Gastrocnemius medialis (tissue), 4 donors: ENCODE measurements around the gene CSNK1D.

ENCODE experiments used
- CTCF ChIP-seq, 5 experiments: fragments of 450-650 bp in 3 of 5; fragments of 200-600 bp in 2 of 5; sonication (generic) in 2 of 5; IDR thresholded peaks in 4 of 5; conservative IDR thresholded peaks in 1 of 5; 1 replicate in 4 of 5; 2 replicates in 1 of 5; pipeline ENCODE4 v1.5.1; 2016 to 2019; ENCODE audit warnings: antibody characterized with exemption in 5 of 5, mild to moderate bottlenecking in 3 of 5, moderate library complexity in 3 of 5
- POLR2A ChIP-seq, 2 donors: fragments of 450-650 bp; IDR thresholded peaks; one replicate each; pipeline ENCODE4 v1.6.1; 2017; ENCODE audit warnings: antibody characterized with exemption in 2 of 2, mild to moderate bottlenecking in 2 of 2, moderate library complexity in 2 of 2

GRCh38 chr17:82236142-82236971 is 37.1 kb downstream of the CSNK1D start:
- TF ChIP-seq CTCF (IDR thresholded peaks at IDR 0.05 in 4 of 5, conservative IDR thresholded peaks at IDR 0.05 in 1 of 5) (peak; percentile 94 to 99 (median 98)), POLR2A (IDR thresholded peaks at IDR 0.05) (no peak)
